ENCODE measurements around the gene NCBP2L. TPM values are rescaled to one million over a fixed set of nuclear protein-coding genes. Genes with fewer than 3 reads are reported as not detected.

Gene NCBP2L
- total RNA-seq (1 to 10 TPM in 7 of 9 donors, under 1 TPM in 2; 0.26 to 3.5 (median 1.3) TPM), polyA plus RNA-seq (1 to 10 TPM in 1 of 3 donors, under 1 TPM in 2; 0.40 to 2.3 (median 0.91) TPM)
- long read RNA-seq, donor 1, partial matches to known transcripts, result 0 of 1 reads
- long read RNA-seq, donor 1, other reads (novel, unspliced or antisense), result 0 of 1 reads
- long read RNA-seq, donor 2, partial matches to known transcripts, result 0 of 2 reads
- long read RNA-seq, donor 2, other reads (novel, unspliced or antisense), result 0 of 2 reads
- long read RNA-seq, donor 3, result 0 reads
- long read RNA-seq, donor 4, partial matches to known transcripts, result 0 of 3 reads
- long read RNA-seq, donor 4, other reads (novel, unspliced or antisense), result 0 of 3 reads
- long read RNA-seq, donor 5, partial matches to known transcripts, result 0 of 5 reads
- long read RNA-seq, donor 5, other reads (novel, unspliced or antisense), result 1 of 5 reads
- long read RNA-seq, donor 6, result 0 reads
- long read RNA-seq, donor 7, result 0 reads
- long read RNA-seq, donor 8, partial matches to known transcripts, result 0 of 1 reads
- long read RNA-seq, donor 8, other reads (novel, unspliced or antisense), result 0 of 1 reads
- long read RNA-seq, donor 9, result 0 reads
- long read RNA-seq, donor 10, partial matches to known transcripts, result 0 of 1 reads
- long read RNA-seq, donor 10, other reads (novel, unspliced or antisense), result 0 of 1 reads

DNA sequence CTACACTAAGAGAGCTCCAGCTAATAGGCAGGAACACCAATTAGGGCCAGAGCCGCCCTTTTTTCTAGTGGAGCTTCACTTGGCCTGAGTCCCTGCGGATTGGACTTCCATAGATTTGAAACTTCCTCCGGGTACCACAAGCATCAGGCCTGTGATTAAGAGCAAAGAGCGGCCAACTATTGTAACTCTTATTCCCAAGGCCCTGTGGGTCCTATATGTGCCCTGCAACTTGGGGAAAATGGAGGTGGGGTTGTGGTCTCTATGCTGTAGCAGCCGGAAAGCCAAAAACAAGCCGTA, at the start of gene NCBP2L:
TSS of gene NCBP2L (plus strand) at position 198 of the 297 bp plus-strand sequence. CDS start 16,488 bp downstream, outside the sequence.
- 45 to 73% (median 57%) methylated on average over 4 to 6 of the region's 6 CpGs for WGBS, 4 donors
- H3K36me3 ChIP-seq (replicated peaks in 1 of 2), result no peaks in the 10 kb centered on the region
- DNase-seq, result no peak
- peaks cover 16% of the 10 kb centered on the region for H3K27me3 ChIP-seq
- peak within 1 kb of the TSS in 4 of 5 donors; percentile 72 to 89 (median 80) for H3K27ac ChIP-seq
- intact Hi-C loops (cut with DNase I), result loop anchor here (5.0 to 10.0 kb wide), 4 partner anchors 60 to 113 kb away; no protein-coding TSS in a partner anchor
- H3K4me1 ChIP-seq (replicated peaks in 1 of 2), result no peaks in the 10 kb centered on the region
- peak within 1 kb of the TSS in 1 of 4 donors; percentile 69 for H3K4me3 ChIP-seq
- TF ChIP-seq, protein P1, sequence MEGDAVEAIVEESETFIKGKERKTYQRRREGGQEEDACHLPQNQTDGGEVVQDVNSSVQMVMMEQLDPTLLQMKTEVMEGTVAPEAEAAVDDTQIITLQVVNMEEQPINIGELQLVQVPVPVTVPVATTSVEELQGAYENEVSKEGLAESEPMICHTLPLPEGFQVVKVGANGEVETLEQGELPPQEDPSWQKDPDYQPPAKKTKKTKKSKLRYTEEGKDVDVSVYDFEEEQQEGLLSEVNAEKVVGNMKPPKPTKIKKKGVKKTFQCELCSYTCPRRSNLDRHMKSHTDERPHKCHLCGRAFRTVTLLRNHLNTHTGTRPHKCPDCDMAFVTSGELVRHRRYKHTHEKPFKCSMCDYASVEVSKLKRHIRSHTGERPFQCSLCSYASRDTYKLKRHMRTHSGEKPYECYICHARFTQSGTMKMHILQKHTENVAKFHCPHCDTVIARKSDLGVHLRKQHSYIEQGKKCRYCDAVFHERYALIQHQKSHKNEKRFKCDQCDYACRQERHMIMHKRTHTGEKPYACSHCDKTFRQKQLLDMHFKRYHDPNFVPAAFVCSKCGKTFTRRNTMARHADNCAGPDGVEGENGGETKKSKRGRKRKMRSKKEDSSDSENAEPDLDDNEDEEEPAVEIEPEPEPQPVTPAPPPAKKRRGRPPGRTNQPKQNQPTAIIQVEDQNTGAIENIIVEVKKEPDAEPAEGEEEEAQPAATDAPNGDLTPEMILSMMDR (IDR thresholded peaks at IDR 0.05), result peak in 1 of 6 experiments; percentile 22
- no peak for TF ChIP-seq POLR2A (IDR thresholded peaks at IDR 0.05)
- H3K9me3 ChIP-seq (replicated peaks in 1 of 3), result no peaks in the 10 kb centered on the region

DNA sequence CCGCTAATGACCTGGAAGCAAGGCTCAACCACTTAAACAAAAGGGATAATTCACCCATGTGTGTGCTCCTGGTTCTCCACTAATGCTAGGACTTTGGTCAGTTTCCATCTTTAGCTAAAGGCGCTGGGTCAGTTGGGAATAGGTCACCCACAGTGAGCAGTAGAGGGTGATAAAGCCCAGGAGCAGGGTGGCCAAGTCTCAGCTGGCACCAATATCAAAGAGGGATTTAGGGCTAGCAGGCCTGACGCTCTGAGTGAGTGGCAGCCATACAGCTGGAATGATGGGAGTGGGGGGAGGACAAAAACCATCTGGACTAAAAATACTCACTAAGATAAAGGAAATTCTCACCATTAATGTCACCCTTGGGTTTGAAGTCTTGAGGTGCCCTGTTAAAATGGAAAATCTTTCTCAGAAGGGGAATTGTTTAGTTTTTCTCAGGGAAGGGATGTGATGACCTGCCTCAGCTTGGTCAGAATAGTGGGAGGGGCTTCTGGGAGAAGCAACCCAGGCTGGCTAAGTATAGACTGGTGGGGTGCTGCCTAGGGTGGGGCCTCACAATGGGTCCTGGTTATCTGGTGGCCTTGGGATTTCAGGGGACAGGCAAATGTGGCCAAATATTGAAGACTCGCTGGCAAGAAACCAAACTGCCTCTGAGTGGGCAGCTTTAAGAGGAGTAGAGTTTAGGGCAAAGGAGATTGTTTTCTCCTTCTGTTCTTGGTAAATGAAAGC, 49.0 kb upstream of the NCBP2L start:
- intact Hi-C loops (cut with DNase I), result no loop called here
- TF ChIP-seq POLR2A (IDR thresholded peaks at IDR 0.05), result no peak
- TF ChIP-seq, protein P1 (IDR thresholded peaks at IDR 0.05), result no peak
- Histone ChIP-seq H3K27me3 (no peaks in the 10 kb centered on the region), H3K36me3 (replicated peaks in 1 of 2) (no peaks in the 10 kb centered on the region), H3K9me3 (replicated peaks in 1 of 3) (no peaks in the 10 kb centered on the region), H3K27ac (peak overlapping the region in 4 of 5 donors; percentile 54 to 83 (median 66)), H3K4me1 (replicated peaks in 1 of 2) (peaks cover 51 to 76% of the 10 kb centered on the region in 2 donors), H3K4me3 (no peak overlapping the region)
- 68 to 78% (median 72%) methylated on average over 4 of the region's 4 CpGs for WGBS, 4 donors
- no peak for DNase-seq

DNA sequence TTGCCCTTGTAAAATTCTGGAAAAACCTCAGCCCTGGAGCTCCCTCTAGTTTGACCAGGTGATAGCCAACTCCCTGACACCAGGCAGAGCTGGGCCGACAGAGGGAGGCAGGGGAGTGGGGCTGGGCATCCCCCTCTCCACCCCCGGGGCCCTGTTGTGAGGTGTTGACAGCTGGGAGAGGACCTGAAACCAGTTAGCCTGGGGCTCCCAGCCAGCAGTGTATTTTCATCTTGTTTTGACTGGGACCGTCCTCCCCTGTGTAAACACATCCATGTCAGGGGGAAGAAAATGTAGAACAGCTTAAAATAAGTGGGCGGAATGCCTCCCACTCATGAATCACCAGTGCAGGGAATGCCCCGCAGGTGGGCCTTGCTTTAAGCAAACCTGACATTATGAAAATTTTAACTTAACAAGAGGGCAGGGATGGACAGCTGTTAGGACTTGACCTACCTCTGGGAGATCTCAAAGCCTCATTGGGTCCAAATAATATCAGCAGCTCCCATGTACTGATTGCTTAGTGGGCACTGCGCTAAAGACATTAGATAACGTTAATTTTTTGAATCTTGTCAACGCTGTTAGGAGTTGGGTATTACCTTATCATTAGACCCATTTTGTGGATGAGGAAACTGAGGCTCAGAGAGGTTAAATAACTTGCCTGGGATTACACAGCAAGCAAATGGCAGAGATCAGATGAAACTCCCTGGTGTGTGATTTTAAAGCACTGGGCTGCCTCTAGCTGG, 47.8 kb upstream of the NCBP2L start:
- Histone ChIP-seq H3K36me3 (replicated peaks in 1 of 2) (no peaks in the 10 kb centered on the region), H3K4me1 (replicated peaks in 1 of 2) (peaks cover 51 to 71% of the 10 kb centered on the region in 2 donors), H3K4me3 (no peak overlapping the region), H3K9me3 (replicated peaks in 1 of 3) (no peaks in the 10 kb centered on the region), H3K27ac (peak overlapping the region in 4 of 5 donors; percentile 54 to 83 (median 66)), H3K27me3 (no peaks in the 10 kb centered on the region)
- peak in 1 of 7 donors; percentile 31 for DNase-seq
- TF ChIP-seq POLR2A (IDR thresholded peaks at IDR 0.05), result no peak
- TF ChIP-seq, protein P1 (IDR thresholded peaks at IDR 0.05), result no peak
- intact Hi-C loops (cut with DNase I), result no loop called here
- 44 to 74% (median 60%) methylated on average over 6 to 8 of the region's 8 CpGs for WGBS, 4 donors

Measured in adrenal gland (tissue), 19 donors.